ENCODE results near the gene TPSD1. TPM values are rescaled to one million over a fixed set of nuclear protein-coding genes. Genes with fewer than 3 reads are reported as not detected.

Gene TPSD1
- total RNA-seq, 1 donor from 2014 or later = not detected

GRCh38 chr16:1281517-1281916, 25.6 kb downstream of the TPSD1 start:
- H3K4me1 Mint-ChIP-seq = peaks cover 14% of the 10 kb centered on the region
- H3K4me3 Mint-ChIP-seq = no peak overlapping the region
- no peak for DNase-seq (ENCODE audit: low spot score in 2 of 2, unreplicated experiment in 2 of 2)
- H3K27me3 Mint-ChIP-seq (ENCODE audit: low read depth) = peaks cover 14% of the 10 kb centered on the region
- H3K9me3 Mint-ChIP-seq = no peaks in the 10 kb centered on the region
- H3K36me3 Mint-ChIP-seq = no peaks in the 10 kb centered on the region
- no peak overlapping the region for H3K27ac Mint-ChIP-seq
- TF ChIP-seq CTCF (IDR thresholded peaks at IDR 0.05; ENCODE audit: unreplicated experiment) = no peak

- H3K27me3 Mint-ChIP-seq (ENCODE audit: low read depth) = peaks cover 15% of the 10 kb centered on the region
- H3K4me3 Mint-ChIP-seq = no peak overlapping the region
- H3K36me3 Mint-ChIP-seq = no peaks in the 10 kb centered on the region
- no peak for TF ChIP-seq CTCF (IDR thresholded peaks at IDR 0.05; ENCODE audit: unreplicated experiment)
- peaks cover 14% of the 10 kb centered on the region for H3K4me1 Mint-ChIP-seq
- H3K27ac Mint-ChIP-seq = no peak overlapping the region
- no peaks in the 10 kb centered on the region for H3K9me3 Mint-ChIP-seq
- DNase-seq (ENCODE audit: low spot score in 2 of 2, unreplicated experiment in 2 of 2) = no peak
Observed at GRCh38 chr16:1282324-1282973, 26.6 kb downstream of the TPSD1 start.

- no peak for TF ChIP-seq CTCF (IDR thresholded peaks at IDR 0.05; ENCODE audit: unreplicated experiment)
- Mint-ChIP-seq H3K4me3 (no peak overlapping the region), H3K4me1 (peaks cover 18% of the 10 kb centered on the region), H3K36me3 (no peaks in the 10 kb centered on the region), H3K27me3 (ENCODE audit: low read depth) (peaks cover 20% of the 10 kb centered on the region), H3K9me3 (no peaks in the 10 kb centered on the region), H3K27ac (no peak overlapping the region)
- DNase-seq (ENCODE audit: low spot score in 2 of 2, unreplicated experiment in 2 of 2) = no peak
Observed at GRCh38 chr16:1283296-1283695, 27.4 kb downstream of the TPSD1 start.

GRCh38 chr16:1283996-1284616, 28.2 kb downstream of the TPSD1 start:
- no peak overlapping the region for H3K4me3 Mint-ChIP-seq
- peaks cover 26% of the 10 kb centered on the region for H3K27me3 Mint-ChIP-seq (ENCODE audit: low read depth)

GRCh38 chr16:1285669-1286512, 30.0 kb downstream of the TPSD1 start:
- Mint-ChIP-seq H3K4me1 (peaks cover 27% of the 10 kb centered on the region), H3K9me3 (no peaks in the 10 kb centered on the region), H3K27ac (no peak overlapping the region), H3K36me3 (no peaks in the 10 kb centered on the region), H3K4me3 (no peak overlapping the region), H3K27me3 (ENCODE audit: low read depth) (peaks cover 41% of the 10 kb centered on the region)
- no peak for TF ChIP-seq CTCF (IDR thresholded peaks at IDR 0.05; ENCODE audit: unreplicated experiment)
- DNase-seq (ENCODE audit: low spot score in 2 of 2, unreplicated experiment in 2 of 2) = no peak

More at GRCh38 chr16:1283996-1284616, 28.2 kb downstream of the TPSD1 start:
- no peak for TF ChIP-seq CTCF (IDR thresholded peaks at IDR 0.05; ENCODE audit: unreplicated experiment)
- Mint-ChIP-seq H3K9me3 (no peaks in the 10 kb centered on the region), H3K36me3 (no peaks in the 10 kb centered on the region), H3K4me1 (peaks cover 18% of the 10 kb centered on the region), H3K27ac (no peak overlapping the region)
- no peak for DNase-seq (ENCODE audit: low spot score in 2 of 2, unreplicated experiment in 2 of 2)
